SK-N-SH (cell line): ENCODE data around the gene MPZL1. TPM values are rescaled to one million over a fixed set of nuclear protein-coding genes. Genes with fewer than 3 reads are reported as not detected.
"Not testable (repeated sequence)": the region's sequence is repeated elsewhere in the genome, so short reads cannot be mapped to it uniquely, and the experiment has no call there.

Experiments used
- CTCF ChIA-PET: fragments of 300-600, 350-600 bp; formaldehyde crosslinking; extraction: SDS; loops from one replicate; lab custom pipeline; 2021; lab: Yijun Ruan, JAX
- POLR2A ChIA-PET: fragments of 350-600 bp; sonication (Branson Sonifier 250); formaldehyde crosslinking; extraction: SDS; loops from one replicate; lab custom pipeline; 2020; ENCODE audit warnings: antibody characterized with exemption, inconsistent platforms; lab: Yijun Ruan, JAX
- DNase-seq: peaks from one replicate; pipeline ENCODE4 v3.0.0; 2012
- H2AFZ ChIP-seq: fragments of 200-600 bp; sonication (generic); 2 replicates; pipeline ENCODE4 v1.8.1; 2016; ENCODE audit warnings: antibody characterized with exemption, mild to moderate bottlenecking, low read depth
- H3F3A ChIP-seq: fragments of 200-600 bp; sonication (generic); replicated peaks from 2 replicates; pipeline ENCODE3; 2016; ENCODE audit warnings: antibody characterized with exemption, mild to moderate bottlenecking; ENCODE audit not compliant: insufficient read depth
- H3K27ac ChIP-seq, 2 experiments: fragments of 200-500 bp in 1 of 2; fragments of 200-600 bp in 1 of 2; sonication (Bioruptor generic) in 1 of 2; sonication (generic), shearing (Covaris generic) in 1 of 2; 2 replicates each; pipeline versions ENCODE4 v1.5.1 to v1.6.1; 2014 to 2016; ENCODE audit warnings: low read depth in 2 of 2, inconsistent platforms in 1 of 2, low read length in 1 of 2, mild to moderate bottlenecking in 1 of 2, mixed read lengths in 1 of 2
- H3K27me3 ChIP-seq: fragments of 200-600 bp; sonication (generic), shearing (Covaris generic); 2 replicates; pipeline ENCODE4 v1.6.1; 2016; ENCODE audit warnings: mixed run types; ENCODE audit not compliant: insufficient read depth
- H3K36me3 ChIP-seq, 2 experiments: fragments of 200-500 bp in 1 of 2; fragments of 200-600 bp in 1 of 2; sonication (Bioruptor generic) in 1 of 2; sonication (generic) in 1 of 2; replicated peaks in 1 of 2; 2 replicates each; pipeline versions ENCODE3 to v1.5.1; 2014 to 2016; ENCODE audit warnings: low read length in 1 of 2, mild to moderate bottlenecking in 1 of 2; ENCODE audit not compliant: insufficient read depth in 2 of 2, control insufficient read depth in 1 of 2
- H3K4me1 ChIP-seq, 2 experiments: fragments of 200-500 bp in 1 of 2; fragments of 200-600 bp in 1 of 2; sonication (Bioruptor generic) in 1 of 2; sonication (generic), shearing (Covaris generic) in 1 of 2; 2 replicates each; pipeline versions ENCODE4 v1.5.1 to v1.6.1; 2014 to 2016; ENCODE audit warnings: low read depth in 1 of 2, low read length in 1 of 2, mixed run types in 1 of 2; ENCODE audit not compliant: insufficient read depth in 2 of 2, control insufficient read depth in 1 of 2
- H3K4me2 ChIP-seq: fragments of 200-600 bp; sonication (generic), shearing (Covaris generic); 2 replicates; pipeline ENCODE4 v1.6.1; 2017; ENCODE audit warnings: mixed run types
- H3K4me3 ChIP-seq, 2 experiments: fragments of 200-500 bp in 1 of 2; fragments of 200-600 bp in 1 of 2; sonication (Bioruptor generic) in 1 of 2; sonication (generic), shearing (Covaris generic) in 1 of 2; 2 replicates each; pipeline versions ENCODE4 v1.5.1 to v1.8.1; 2014 to 2016; ENCODE audit warnings: low read depth in 2 of 2, inconsistent platforms in 1 of 2, low read length in 1 of 2, mild to moderate bottlenecking in 1 of 2, mixed read lengths in 1 of 2, moderate library complexity in 1 of 2
- H3K79me2 ChIP-seq: fragments of 200-600 bp; sonication (generic); 2 replicates; pipeline ENCODE4 v1.8.1; 2017; ENCODE audit warnings: mild to moderate bottlenecking; ENCODE audit not compliant: insufficient read depth
- H3K9ac ChIP-seq: fragments of 200-600 bp; sonication (generic); 2 replicates; pipeline ENCODE4 v1.6.1; 2017; ENCODE audit warnings: mixed run types
- H3K9me2 ChIP-seq: fragments of 200-600 bp; sonication (generic); 2 replicates; pipeline ENCODE4 v1.6.1; 2017; ENCODE audit warnings: mixed run types
- H3K9me3 ChIP-seq: fragments of 200-600 bp; sonication (generic); 2 replicates; pipeline ENCODE4 v1.6.1; 2017; ENCODE audit warnings: mixed run types, mild to moderate bottlenecking, moderate library complexity
- H4K20me1 ChIP-seq: fragments of 200-600 bp; sonication (generic); 2 replicates; pipeline ENCODE4 v1.6.1; 2017; ENCODE audit warnings: mild to moderate bottlenecking, mixed run types; ENCODE audit not compliant: insufficient read depth
- ELF1 ChIP-seq: IDR thresholded peaks from 2 replicates; pipeline ENCODE4 v1.4.0; 2012
- EP300 ChIP-seq, 2 experiments: IDR thresholded peaks; 2 replicates each; pipeline versions ENCODE4 v1.4.0 to v1.6.1; 2012; ENCODE audit warnings: borderline replicate concordance in 1 of 2, low read depth in 1 of 2, low read length in 1 of 2
- EZH2phosphoT487 ChIP-seq: fragments of 200-600 bp; sonication (generic); IDR thresholded peaks from 2 replicates; pipeline ENCODE4 v1.6.1; 2017; ENCODE audit warnings: low read depth, mixed run types, mild to moderate bottlenecking, antibody characterized with exemption, moderate library complexity, borderline replicate concordance
- FOXM1 ChIP-seq: IDR thresholded peaks from 2 replicates; pipeline ENCODE4 v1.4.0; 2012; ENCODE audit warnings: low read depth, mild to moderate bottlenecking
- GATA2 ChIP-seq: sonication (generic); formaldehyde crosslinking; IDR thresholded peaks from 2 replicates; pipeline ENCODE4 v1.5.0; 2020; ENCODE audit warnings: mild to moderate bottlenecking, missing genetic modification reagents
- JUND ChIP-seq: IDR thresholded peaks from 2 replicates; pipeline ENCODE4 v1.4.0; 2012
- MEF2A ChIP-seq: IDR thresholded peaks from 2 replicates; pipeline ENCODE4 v1.4.0; 2012; ENCODE audit warnings: low read depth, borderline replicate concordance
- NRF1 ChIP-seq: IDR thresholded peaks from 2 replicates; pipeline ENCODE4 v1.6.1; 2012; ENCODE audit warnings: low read depth, mild to moderate bottlenecking, low read length
- RXRA ChIP-seq: IDR thresholded peaks from 2 replicates; pipeline ENCODE4 v1.4.0; 2012; ENCODE audit warnings: low read depth, mild to moderate bottlenecking, borderline replicate concordance
- SIN3A ChIP-seq: IDR thresholded peaks from 2 replicates; pipeline ENCODE4 v1.6.1; 2012; ENCODE audit warnings: low read depth, mild to moderate bottlenecking, low read length, moderate library complexity, borderline replicate concordance
- TAF1 ChIP-seq: IDR thresholded peaks from 2 replicates; pipeline ENCODE4 v1.6.1; 2012; ENCODE audit warnings: low read depth, mild to moderate bottlenecking, low read length, moderate library complexity, borderline replicate concordance
- TCF12 ChIP-seq: IDR thresholded peaks from 2 replicates; pipeline ENCODE4 v1.4.0; 2012
- USF2 ChIP-seq: fragments of 150-350 bp; IDR thresholded peaks from 2 replicates; pipeline ENCODE4 v1.6.1; 2017; ENCODE audit warnings: antibody characterized with exemption, low read length, low read depth, borderline replicate concordance
- YY1 ChIP-seq: IDR thresholded peaks from 2 replicates; pipeline ENCODE4 v1.4.0; 2012; ENCODE audit warnings: low read depth, mild to moderate bottlenecking
- ZBTB33 ChIP-seq: IDR thresholded peaks from 2 replicates; pipeline ENCODE4 v1.4.0; 2012; ENCODE audit warnings: low read depth, borderline replicate concordance
- WGBS: methylation state at CpG from one replicate; pipeline ENCODE4 v1.1.6; 2017; ENCODE audit warnings: low lambda C conversion rate; 5-methylcytosine and 5-hydroxymethylcytosine counted together
- polyA plus RNA-seq, 3 experiments: library from polyadenylated mRNA; depleted of rRNA; stranded (reverse); fragments of >200 nt; gene quantifications; 2 replicates each; pipeline ENCODE4 v1.2.3, GENCODE V29; 2012

Gene MPZL1
- polyA plus RNA-seq, 1 of the 3 experiments (the other 2 are of a cell fraction), result 27.3 TPM

GRCh38 chr1:167803358-167804207 lies 81.8 kb downstream of the MPZL1 start (continued):
- TF ChIP-seq ZBTB33 (no peak), NRF1 (no peak), SIN3A (peak; percentile 66; the same call in 1 of the 2 replicates), GATA2 (CRISPR knock-in tag) (no peak), TAF1 (no peak), MEF2A (no peak), EP300 (IDR thresholded peaks at IDR 0.05; ENCODE audit: borderline replicate concordance in 1 of 2, low read depth in 1 of 2, low read length in 1 of 2) (no peak), USF2 (no peak)

GRCh38 chr1:167805041-167805556 lies 83.3 kb downstream of the MPZL1 start:
- Histone ChIP-seq H3K4me1 (peaks cover 0 to 12% of the 10 kb centered on the region in 2 experiments; a peak in 2 of 4 replicates), H3F3A (peaks cover 13% of the 10 kb centered on the region), H3K9me2 (no peaks in the 10 kb centered on the region), H3K9me3 (no peaks in the 10 kb centered on the region), H3K27ac (peak overlapping the region in 1 of 2 experiments; percentile 76; a peak in 2 of 4 replicates), H3K79me2 (no peaks in the 10 kb centered on the region), H2AFZ (no peak overlapping the region), H3K4me3 (no peak overlapping the region), H3K27me3 (no peaks in the 10 kb centered on the region), H3K36me3 (no peaks in the 10 kb centered on the region), H3K4me2 (no peak overlapping the region), H3K9ac (no peak overlapping the region), H4K20me1 (no peaks in the 10 kb centered on the region)
- WGBS, result 49% methylated on average over 4 of the region's 4 CpGs
- ChIA-PET POLR2A (no interaction called here), CTCF (interaction anchor here (1.5 kb wide), 1 partner anchor 8 kb away, joined by 4 read pairs; no protein-coding TSS in a partner anchor)
- DNase-seq, result peak; percentile 39
- TF ChIP-seq SIN3A, result no peak
- no peak for TF ChIP-seq TCF12
- TF ChIP-seq USF2, result no peak
- no peak for TF ChIP-seq NRF1
- TF ChIP-seq MEF2A, result no peak
- no peak for TF ChIP-seq ELF1
- TF ChIP-seq FOXM1, result no peak
- TF ChIP-seq JUND, result no peak
- no peak for TF ChIP-seq RXRA
- no peak for TF ChIP-seq EZH2phosphoT487
- no peak for TF ChIP-seq YY1

- H3K9me2 ChIP-seq, H3K4me3 ChIP-seq, H3K4me2 ChIP-seq, H3K9me3 ChIP-seq, H4K20me1 ChIP-seq, DNase-seq, H3K27ac ChIP-seq, H3K36me3 ChIP-seq, H3K27me3 ChIP-seq, H2AFZ ChIP-seq, H3K4me1 ChIP-seq, H3K79me2 ChIP-seq, CTCF ChIA-PET, POLR2A ChIA-PET, H3K9ac ChIP-seq: not testable (repeated sequence)
- 93% methylated on average over 8 of the region's 23 CpGs for WGBS
- H3F3A ChIP-seq, result peaks cover 13% of the 10 kb centered on the region
Observed at GRCh38 chr1:167806235-167806634, 84.5 kb downstream of the MPZL1 start.

GRCh38 chr1:167806676-167807075 lies 84.9 kb downstream of the MPZL1 start:
- CTCF ChIA-PET, H3K27ac ChIP-seq, H3K4me1 ChIP-seq, H3K27me3 ChIP-seq, H3K9me3 ChIP-seq, H3K36me3 ChIP-seq, POLR2A ChIA-PET, H3K9ac ChIP-seq, H3K4me2 ChIP-seq, DNase-seq, H4K20me1 ChIP-seq, H3K4me3 ChIP-seq, H3K79me2 ChIP-seq, H3K9me2 ChIP-seq, H2AFZ ChIP-seq: not testable (repeated sequence)
- 95% methylated on average over 11 of the region's 12 CpGs for WGBS
- peaks cover 13% of the 10 kb centered on the region for H3F3A ChIP-seq
